DND-41 (cell line): Measurements from ENCODE around the gene MRPL55.

ENCODE experiments used
- CTCF ChIP-seq: IDR thresholded peaks from 2 replicates; pipeline ENCODE4 v1.5.1; 2012; ENCODE audit warnings: borderline replicate concordance, low read length, moderate library complexity, mild to moderate bottlenecking; ENCODE audit not compliant: poor library complexity, severe bottlenecking; ENCODE audit errors: extremely low read depth
- EZH2 ChIP-seq: IDR thresholded peaks from 3 replicates; pipeline ENCODE4 v1.6.1; 2012; ENCODE audit warnings: borderline replicate concordance, low read depth, mild to moderate bottlenecking, moderate library complexity, low read length, inconsistent platforms; ENCODE audit not compliant: severe bottlenecking

- TF ChIP-seq EZH2 (no peak), CTCF (no peak)
Measured at GRCh38 chr1:228141226-228142044, 32.3 kb upstream of the MRPL55 start.
